ENCODE data around the gene CEP72. TPM values are rescaled to one million over a fixed set of nuclear protein-coding genes. Genes with fewer than 3 reads are reported as not detected.
"Not testable (repeated sequence)": the region's sequence is repeated elsewhere in the genome, so short reads cannot be mapped to it uniquely, and the experiment has no call there.

Gene CEP72
- total RNA-seq, 1 donor from 2014 or later: 7.7 TPM

- DNase-seq: no peak
Measured at GRCh38 chr5:684751-685216, 72.6 kb downstream of the CEP72 start.

- DNase-seq: no peak
Measured at GRCh38 chr5:685262-686171, 73.4 kb downstream of the CEP72 start.

GRCh38 chr5:686172-686523, 74.0 kb downstream of the CEP72 start:
- DNase-seq: not testable (repeated sequence)

GRCh38 chr5:686936-687335, 74.8 kb downstream of the CEP72 start:
- not testable (repeated sequence) for DNase-seq

- not testable (repeated sequence) for DNase-seq
Measured at GRCh38 chr5:688348-689010, 76.3 kb downstream of the CEP72 start.

GRCh38 chr5:690293-690692, 78.2 kb downstream of the CEP72 start:
- DNase-seq: not testable (repeated sequence)

GRCh38 chr5:691049-691448, 78.9 kb downstream of the CEP72 start:
- DNase-seq: not testable (repeated sequence)

- no peak for DNase-seq
Measured at GRCh38 chr5:691817-692528, 79.8 kb downstream of the CEP72 start.

- not testable (repeated sequence) for DNase-seq
Measured at GRCh38 chr5:692529-693041, 80.4 kb downstream of the CEP72 start.

- DNase-seq: peak; percentile 92
Measured at GRCh38 chr5:693271-694041, 81.3 kb downstream of the CEP72 start, which contains the start of gene TPPP. TSS of gene TPPP (minus strand) at chr5:693352. CDS start at chr5:678060, 15,292 bp downstream.

GRCh38 chr5:694042-694431, 81.9 kb downstream of the CEP72 start:
- not testable (repeated sequence) for DNase-seq

- not testable (repeated sequence) for DNase-seq
Measured at GRCh38 chr5:695475-695874, 83.3 kb downstream of the CEP72 start.

- DNase-seq: not testable (repeated sequence)
Measured at GRCh38 chr5:696191-696590, 84.1 kb downstream of the CEP72 start.

- not testable (repeated sequence) for DNase-seq
Measured at GRCh38 chr5:696753-697702, 84.9 kb downstream of the CEP72 start.

Other genes with a start within 250 kb of the CEP72 start
- gene EXOC3, start 169.2 kb upstream of the CEP72 start, total RNA-seq: 48.7 TPM
- gene SLC9A3, start 87.9 kb upstream of the CEP72 start, total RNA-seq: 4.3 TPM
- gene TPPP, start 81.0 kb downstream of the CEP72 start, total RNA-seq: 10.5 TPM
- 5.3 TPM for gene ZDHHC11B, start 172.4 kb downstream of the CEP72 start, total RNA-seq
- gene ZDHHC11, start 238.6 kb downstream of the CEP72 start, total RNA-seq: 25.2 TPM

Measured in tongue (tissue), 2 donors.